Naive thymus-derived CD8-positive, alpha-beta T cell (primary cell): ENCODE measurements around the gene PROB1. TPM values are rescaled to one million over a fixed set of nuclear protein-coding genes. Genes with fewer than 3 reads are reported as not detected.
"Not testable (repeated sequence)": the region's sequence is repeated elsewhere in the genome, so short reads cannot be mapped to it uniquely, and the experiment has no call there.

Experiments
- ATAC-seq, 2 donors: fragments of 150-1000 bp; cut with Tn5 transposase in 1 of 2; sonication (Bioruptor Pico), chemical (Tn5 transposase) in 1 of 2; 1 replicate in 1 of 2; 2 replicates in 1 of 2; pipeline ENCODE4 v1.10.0; 2021; ENCODE audit warnings: mild to moderate bottlenecking in 2 of 2, moderate library complexity in 2 of 2
- POLR2A ChIA-PET: fragments of 350-600 bp; sonication (Branson Sonifier 250); formaldehyde crosslinking; loops from one replicate; lab custom pipeline; 2021; ENCODE audit warnings: antibody characterized with exemption; lab: Charles Lee
- DNase-seq, 10 donors: peaks; one replicate each; pipeline versions ENCODE4 v3.0.0 to v3.0.0-alpha.2; 2020 to 2022
- H3K27ac Mint-ChIP-seq, 10 donors: one replicate each; pipeline ENCODE4 v1.8.0; 2020 to 2022; ENCODE audit warnings: mild to moderate bottlenecking in 10 of 10, mixed read lengths in 10 of 10, moderate library complexity in 4 of 10, inconsistent platforms in 1 of 10
- H3K27me3 Mint-ChIP-seq, 5 donors: one replicate each; pipeline ENCODE4 v1.8.0; 2021 to 2022; ENCODE audit warnings: mixed read lengths in 5 of 5
- H3K36me3 Mint-ChIP-seq, 3 donors: one replicate each; pipeline ENCODE4 v1.8.0; 2020 to 2022; ENCODE audit warnings: mixed read lengths in 3 of 3, mild to moderate bottlenecking in 2 of 3, inconsistent platforms in 1 of 3
- H3K4me1 Mint-ChIP-seq, 4 donors: one replicate each; pipeline ENCODE4 v1.8.0; 2021 to 2022; ENCODE audit warnings: mixed read lengths in 4 of 4
- H3K4me3 Mint-ChIP-seq, 10 donors: one replicate each; pipeline ENCODE4 v1.8.0; 2020 to 2022; ENCODE audit warnings: mild to moderate bottlenecking in 10 of 10, mixed read lengths in 10 of 10, moderate library complexity in 6 of 10, inconsistent platforms in 1 of 10
- H3K9me3 Mint-ChIP-seq, 9 donors: one replicate each; pipeline ENCODE4 v1.8.0; 2020 to 2022; ENCODE audit warnings: mixed read lengths in 9 of 9, mild to moderate bottlenecking in 3 of 9, inconsistent platforms in 1 of 9, moderate library complexity in 1 of 9
- polyA plus RNA-seq, 3 donors: library from polyadenylated mRNA; unstranded; fragments of 300-500 nt; fragmentation: Illumina TruSeq; gene quantifications; one replicate each; pipeline ENCODE4 v1.2.3, GENCODE V29; 2021
- total RNA-seq, 8 experiments: library from RNA in 2 of 8; stranded (reverse) in 2 of 8; gene quantifications; one replicate each; pipeline ENCODE4 v1.2.3 and lab custom pipeline; 2021 to 2026

PROB1 gene
- total and polyA plus RNA-seq, 5 experiments from 2014 or later, result 0.03 to 0.88 (median 0.32) TPM

DNA sequence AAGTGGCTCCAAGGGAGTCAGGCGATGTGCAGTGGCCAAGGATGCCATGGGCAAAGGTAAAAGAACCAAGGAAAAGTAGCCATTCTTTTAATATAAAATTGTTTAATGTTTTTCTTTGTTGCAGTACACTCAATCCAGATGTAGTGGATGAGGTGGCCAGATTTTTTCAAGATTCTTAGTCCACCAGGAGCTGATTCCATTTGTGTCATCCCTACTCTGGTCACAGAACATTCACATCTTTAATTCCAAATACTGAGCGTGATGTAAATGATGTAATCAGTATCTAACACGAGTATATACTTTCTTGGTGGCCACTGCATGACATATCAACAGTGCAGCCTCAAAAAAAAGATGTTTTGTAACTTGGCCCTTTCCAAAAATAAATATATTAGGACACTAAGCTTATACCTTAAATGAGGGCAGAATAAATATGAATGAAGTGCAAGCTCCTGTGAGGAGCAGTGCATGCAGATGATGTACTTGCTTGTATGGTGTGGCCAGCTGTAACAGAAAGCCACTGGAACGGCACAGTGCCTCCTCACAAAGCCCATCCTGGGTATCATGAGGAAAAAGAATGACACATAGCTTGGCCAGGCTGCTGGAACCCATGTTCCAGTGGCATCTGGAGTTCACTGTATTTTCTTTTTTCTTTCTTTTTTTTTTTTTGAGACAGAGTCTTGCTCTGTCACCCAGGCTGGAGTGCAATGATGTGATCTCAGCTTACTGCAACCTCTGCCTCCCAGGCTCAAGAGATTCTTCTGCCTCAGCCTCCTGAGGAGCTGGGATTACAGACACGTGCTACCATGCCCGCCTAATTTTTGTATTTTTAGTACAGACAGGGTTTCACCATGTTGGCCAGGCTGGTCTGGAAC lies 15.5 kb upstream of the PROB1 start:
- H3K27ac Mint-ChIP-seq, result no peak overlapping the region
- no peak overlapping the region for H3K4me3 Mint-ChIP-seq
- H3K36me3 Mint-ChIP-seq, result peaks cover 0 to 7% (median 0%) of the 10 kb centered on the region in 3 donors
- DNase-seq (no peak), ATAC-seq (no peak)
- H3K4me1 Mint-ChIP-seq, result peaks cover 8 to 17% (median 10%) of the 10 kb centered on the region in 4 donors
- H3K9me3 Mint-ChIP-seq, result no peaks in the 10 kb centered on the region
- POLR2A ChIA-PET, result interaction anchor here (0.6 to 1.1 kb wide), 4 partner anchors 16 to 133 kb away, joined by 3 to 5 read pairs (median 3); partner anchors contain the start of gene PAIP2
- H3K27me3 Mint-ChIP-seq, result no peaks in the 10 kb centered on the region

DNA sequence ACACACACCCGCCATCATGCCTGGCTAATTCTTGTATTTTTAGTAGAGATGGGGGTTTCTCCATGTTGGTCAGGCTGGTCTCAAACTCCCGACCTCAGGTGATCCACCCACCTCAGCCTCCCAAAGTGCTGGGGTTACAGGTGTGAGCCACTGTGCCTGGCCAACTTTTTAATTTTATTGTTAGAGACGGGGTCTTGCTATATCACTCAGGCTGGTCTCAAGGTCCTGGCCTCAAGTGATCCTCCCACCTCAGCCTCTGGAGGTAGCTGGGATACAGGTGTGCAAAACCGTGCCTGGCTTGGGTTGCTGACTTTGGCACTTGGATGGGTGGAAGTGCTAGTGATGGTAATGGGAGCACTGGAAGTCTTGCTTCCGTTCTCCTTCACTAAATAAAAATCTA lies 14.2 kb upstream of the PROB1 start:
- H3K36me3 Mint-ChIP-seq, DNase-seq, POLR2A ChIA-PET, H3K9me3 Mint-ChIP-seq, H3K27me3 Mint-ChIP-seq, ATAC-seq, H3K4me3 Mint-ChIP-seq, H3K27ac Mint-ChIP-seq: not testable (repeated sequence)
- H3K4me1 Mint-ChIP-seq, result peaks cover 13 to 23% (median 15%) of the 10 kb centered on the region in 4 donors

DNA sequence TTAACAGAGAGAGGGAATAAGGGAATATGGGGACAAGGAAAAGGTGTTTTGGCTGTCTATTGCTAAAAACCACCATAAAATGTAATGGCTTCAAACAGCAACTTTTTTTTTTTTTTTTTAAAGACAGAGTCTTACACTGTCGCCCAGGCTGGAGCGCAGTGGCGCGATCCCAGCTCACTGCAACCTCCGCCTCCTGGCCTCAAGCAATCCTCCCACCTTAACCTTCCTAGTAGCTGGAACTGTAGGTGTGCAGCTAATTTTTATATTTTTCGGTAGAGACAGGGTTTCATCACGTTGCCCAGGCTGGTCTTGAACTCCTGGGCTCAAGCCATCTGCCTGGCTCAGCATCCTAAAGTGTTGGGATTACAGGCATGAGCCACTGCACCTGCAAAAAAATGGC lies 13.3 kb upstream of the PROB1 start:
- Mint-ChIP-seq H3K27ac (peak overlapping the region in 1 of 10 donors; percentile 55), H3K4me1 (peaks cover 18 to 31% (median 23%) of the 10 kb centered on the region in 4 donors), H3K36me3 (peaks cover 0 to 4% (median 0%) of the 10 kb centered on the region in 3 donors), H3K27me3 (no peaks in the 10 kb centered on the region), H3K4me3 (no peak overlapping the region), H3K9me3 (no peaks in the 10 kb centered on the region)
- ATAC-seq (no peak), DNase-seq (no peak)
- POLR2A ChIA-PET, result interaction anchor here (0.7 kb wide), 1 partner anchor 302 kb away, joined by 5 read pairs; no protein-coding TSS in a partner anchor

DNA sequence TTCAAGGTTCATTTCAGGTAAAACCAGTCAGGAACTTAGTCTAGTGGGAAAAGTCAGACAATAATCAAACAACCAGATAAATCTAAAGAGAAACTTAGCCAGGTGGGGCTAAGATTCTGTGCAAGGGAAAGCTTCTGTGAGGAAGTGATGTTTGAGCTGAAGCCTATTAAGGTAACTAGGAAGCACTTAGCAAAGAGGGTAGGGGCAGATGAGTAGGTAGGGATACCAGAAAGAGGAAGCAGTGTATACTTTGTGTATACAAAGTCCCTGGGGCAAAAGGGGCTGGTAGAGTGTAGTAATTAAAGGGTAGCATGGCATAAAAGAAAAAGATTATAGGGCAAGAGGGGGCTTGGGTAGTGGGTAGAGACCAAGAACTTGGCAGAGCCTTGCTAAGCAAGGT lies 12.6 kb upstream of the PROB1 start:
- Mint-ChIP-seq H3K36me3 (no peaks in the 10 kb centered on the region), H3K4me1 (peaks cover 25 to 38% (median 28%) of the 10 kb centered on the region in 4 donors), H3K4me3 (peak overlapping the region in 1 of 10 donors; percentile 32), H3K9me3 (no peaks in the 10 kb centered on the region), H3K27me3 (no peaks in the 10 kb centered on the region), H3K27ac (peak overlapping the region in 4 of 10 donors; percentile 17 to 83 (median 48))
- POLR2A ChIA-PET, result no interaction called here
- no peak for DNase-seq
- ATAC-seq, result no peak

DNA sequence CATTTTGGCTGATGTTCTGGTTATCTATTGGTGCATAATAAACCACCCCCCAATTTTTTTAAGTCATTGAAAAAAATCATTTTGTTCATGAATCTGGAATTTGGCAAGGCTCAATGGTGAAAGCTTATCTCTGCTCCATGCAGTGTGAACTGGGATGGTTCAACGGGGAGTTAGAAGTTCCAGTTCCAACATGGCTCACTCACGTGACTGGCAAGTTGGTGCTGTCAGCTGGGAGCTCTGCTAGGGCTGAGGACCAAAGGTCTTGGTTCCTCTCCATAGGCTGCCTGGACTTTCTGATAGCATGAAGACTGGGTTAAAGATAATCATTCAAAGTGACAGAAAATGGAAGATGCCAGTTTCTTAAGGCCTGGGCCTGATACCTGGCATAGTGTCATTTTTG lies 12.1 kb upstream of the PROB1 start:
- POLR2A ChIA-PET, result interaction anchor here (0.6 kb wide), 1 partner anchor 120 kb away, joined by 3 read pairs; no protein-coding TSS in a partner anchor
- H3K9me3 Mint-ChIP-seq, result no peaks in the 10 kb centered on the region
- no peaks in the 10 kb centered on the region for H3K27me3 Mint-ChIP-seq
- peak overlapping the region in 3 of 10 donors; percentile 20 to 70 (median 40) for H3K27ac Mint-ChIP-seq
- no peaks in the 10 kb centered on the region for H3K36me3 Mint-ChIP-seq
- H3K4me1 Mint-ChIP-seq, result peaks cover 25 to 40% (median 30%) of the 10 kb centered on the region in 4 donors
- no peak for DNase-seq
- ATAC-seq, result no peak
- no peak overlapping the region for H3K4me3 Mint-ChIP-seq

DNA sequence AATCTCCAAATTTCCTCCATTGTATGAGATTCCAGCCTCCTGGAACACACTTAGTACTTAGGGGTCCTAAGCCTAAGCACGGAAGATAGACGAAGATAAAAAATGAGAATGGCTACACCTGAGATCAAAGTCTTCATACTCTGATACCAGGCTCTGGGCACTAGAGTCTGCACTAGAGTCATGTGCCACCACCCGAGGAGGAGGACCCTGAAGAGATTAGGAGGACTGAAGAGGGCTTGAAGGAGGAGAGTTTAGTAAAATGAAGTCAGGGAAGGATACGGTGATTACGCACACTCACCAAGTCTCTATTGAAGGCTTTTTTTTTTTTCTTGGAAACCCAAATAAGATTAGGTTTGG lies 9.6 kb upstream of the PROB1 start:
- H3K4me1 Mint-ChIP-seq, result peaks cover 24 to 42% (median 30%) of the 10 kb centered on the region in 4 donors
- peak overlapping the region; percentile 87 to 99 (median 96) for H3K4me3 Mint-ChIP-seq
- H3K27me3 Mint-ChIP-seq, result no peaks in the 10 kb centered on the region
- ATAC-seq, result peak in 1 of 2 donors; percentile 6
- DNase-seq, result no peak
- H3K9me3 Mint-ChIP-seq, result no peaks in the 10 kb centered on the region
- H3K36me3 Mint-ChIP-seq, result peaks cover 0 to 2% (median under 1%) of the 10 kb centered on the region in 3 donors
- POLR2A ChIA-PET, result interaction anchor here (0.9 to 3.1 kb wide), 7 partner anchors 12 to 861 kb away, joined by 3 to 19 read pairs (median 8); partner anchors contain the start of genes DNAJC18, ETF1, MATR3 and PAIP2
- peak overlapping the region; percentile 95 to 100 (median 99) for H3K27ac Mint-ChIP-seq

DNA sequence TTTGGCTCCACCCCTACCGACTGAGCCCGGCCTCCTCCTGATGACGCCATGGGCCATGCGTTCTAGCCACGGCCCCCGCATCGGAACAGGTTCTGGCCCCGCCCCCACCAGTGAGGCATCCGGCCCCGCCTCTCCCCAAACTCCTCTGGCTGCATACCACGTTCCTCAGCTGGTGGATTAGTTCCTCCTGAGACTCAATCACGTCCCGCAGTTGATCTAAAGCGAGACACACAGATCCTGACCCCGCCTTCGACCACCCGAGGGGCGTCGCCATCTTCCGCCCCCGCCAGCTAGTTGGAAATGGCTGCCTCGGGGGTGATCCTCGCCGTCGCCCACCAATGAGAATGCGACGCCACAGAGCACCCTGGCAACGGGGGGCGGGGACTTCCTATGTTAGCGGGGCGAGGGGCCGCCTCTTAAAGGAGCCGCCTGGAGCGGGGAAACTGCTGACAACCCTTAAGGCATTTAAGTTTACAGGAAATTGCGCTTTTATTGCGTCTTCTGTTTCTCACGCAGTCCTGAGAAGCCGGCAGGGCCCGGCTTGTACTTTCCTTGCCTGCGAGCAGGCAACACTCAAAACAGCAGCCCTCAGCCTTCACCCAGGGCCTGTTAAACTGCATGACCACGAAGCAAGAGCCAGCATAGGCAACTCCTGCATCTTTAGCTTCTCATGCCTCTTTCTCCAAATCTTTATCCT lies 9.0 kb upstream of the PROB1 start, which contains the start of gene SPATA24:
Gene SPATA24 (minus strand): TSS at position 303 of the 697 bp plus-strand sequence. CDS start 29 bp downstream, at position 274.
- Mint-ChIP-seq H3K4me3 (peak within 1 kb of the TSS; percentile 87 to 99 (median 96)), H3K27me3 (no peaks in the 10 kb centered on the region), H3K4me1 (peaks cover 24 to 45% (median 30%) of the 10 kb centered on the region in 4 donors), H3K36me3 (peaks cover 0 to 5% (median 4%) of the 10 kb centered on the region in 3 donors), H3K9me3 (no peaks in the 10 kb centered on the region), H3K27ac (peak within 1 kb of the TSS; percentile 95 to 100 (median 99))
- peak; percentile 89 to 91 for ATAC-seq
- peak; percentile 94 to 99 (median 98) for DNase-seq
- POLR2A ChIA-PET, result interaction anchor here (0.6 to 3.1 kb wide), 13 partner anchors 11 to 861 kb away, joined by 3 to 19 read pairs (median 4); partner anchors contain the start of genes DNAJC18, ETF1, MATR3 and PAIP2

GRCh38 chr5:139403418-139403786 lies 8.5 kb upstream of the PROB1 start:
- H3K4me1 Mint-ChIP-seq, result peaks cover 24 to 45% (median 30%) of the 10 kb centered on the region in 4 donors
- DNase-seq, result no peak
- H3K27ac Mint-ChIP-seq, result peak overlapping the region; percentile 95 to 100 (median 99)
- peak overlapping the region; percentile 87 to 99 (median 96) for H3K4me3 Mint-ChIP-seq
- H3K9me3 Mint-ChIP-seq, result no peaks in the 10 kb centered on the region
- H3K27me3 Mint-ChIP-seq, result no peaks in the 10 kb centered on the region
- ATAC-seq, result no peak
- POLR2A ChIA-PET, result interaction anchor here (0.6 to 3.1 kb wide), 13 partner anchors 11 to 860 kb away, joined by 3 to 19 read pairs (median 4); partner anchors contain the start of genes DNAJC18, ETF1, MATR3 and PAIP2
- H3K36me3 Mint-ChIP-seq, result peaks cover 0 to 5% (median 4%) of the 10 kb centered on the region in 3 donors

- H3K4me1 Mint-ChIP-seq, result peaks cover 20 to 39% (median 27%) of the 10 kb centered on the region in 4 donors
- peak overlapping the region in 9 of 10 donors; percentile 95 to 100 (median 99) for H3K27ac Mint-ChIP-seq
- POLR2A ChIA-PET, result interaction anchor here (0.6 to 3.1 kb wide), 6 partner anchors 10 to 109 kb away, joined by 4 to 19 read pairs (median 8); partner anchors contain the start of genes MATR3, PAIP2 and STING1
- H3K36me3 Mint-ChIP-seq, result peaks cover 0 to 5% (median 4%) of the 10 kb centered on the region in 3 donors
- DNase-seq (no peak), ATAC-seq (no peak)
- H3K9me3 Mint-ChIP-seq, result no peaks in the 10 kb centered on the region
- no peaks in the 10 kb centered on the region for H3K27me3 Mint-ChIP-seq
- peak overlapping the region; percentile 87 to 99 (median 96) for H3K4me3 Mint-ChIP-seq
Observed at GRCh38 chr5:139402561-139403158, 7.8 kb upstream of the PROB1 start.

DNA sequence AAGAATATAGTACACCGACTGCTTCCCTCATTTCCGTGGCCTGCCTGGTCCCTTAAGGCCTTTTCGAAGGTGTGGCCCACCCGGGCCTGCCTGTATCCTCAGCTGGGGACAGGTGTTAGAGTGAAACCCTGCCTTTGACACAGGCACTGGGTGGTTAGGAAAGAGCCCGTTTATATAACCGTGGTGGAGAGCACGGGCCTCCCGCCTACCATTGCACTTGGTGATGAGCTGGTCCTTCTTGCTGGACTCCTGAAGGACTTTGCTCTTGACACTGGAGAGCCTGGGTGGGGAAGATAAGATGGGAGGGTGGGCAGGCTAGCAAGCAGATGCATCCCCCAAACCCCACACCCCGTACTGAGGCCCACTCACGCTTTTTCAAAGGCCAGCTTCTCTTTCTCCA lies 6.6 kb upstream of the PROB1 start:
- Mint-ChIP-seq H3K27me3 (no peaks in the 10 kb centered on the region), H3K4me3 (peak overlapping the region in 1 of 10 donors; percentile 26), H3K4me1 (peaks cover 15 to 31% (median 22%) of the 10 kb centered on the region in 4 donors), H3K36me3 (peaks cover 0 to 5% (median 4%) of the 10 kb centered on the region in 3 donors), H3K9me3 (no peaks in the 10 kb centered on the region), H3K27ac (peak overlapping the region in 1 of 10 donors; percentile 33)
- ATAC-seq (no peak), DNase-seq (no peak)
- POLR2A ChIA-PET, result interaction anchor here (0.7 to 3.1 kb wide), 2 partner anchors 9 to 60 kb away, joined by 3 to 19 read pairs; partner anchors contain the start of gene PAIP2

- DNase-seq (no peak), ATAC-seq (no peak)
- H3K9me3 Mint-ChIP-seq, result no peaks in the 10 kb centered on the region
- H3K4me3 Mint-ChIP-seq, result no peak overlapping the region
- POLR2A ChIA-PET, result interaction anchor here (0.7 to 1.3 kb wide), 2 partner anchors 26 to 58 kb away, joined by 3 read pairs; partner anchors contain the start of gene PAIP2
- H3K27me3 Mint-ChIP-seq, result peaks cover 0 to 1% (median 0%) of the 10 kb centered on the region in 5 donors
- H3K36me3 Mint-ChIP-seq, result peaks cover 0 to 5% (median 4%) of the 10 kb centered on the region in 3 donors
- H3K4me1 Mint-ChIP-seq, result peaks cover 16 to 27% (median 21%) of the 10 kb centered on the region in 4 donors
- H3K27ac Mint-ChIP-seq, result peak overlapping the region in 1 of 10 donors; percentile 26
Observed at GRCh38 chr5:139399501-139400121, 4.7 kb upstream of the PROB1 start.
